A673 (cell line): ENCODE measurements around the gene MRPL52. TPM values are rescaled to one million over a fixed set of nuclear protein-coding genes. Genes with fewer than 3 reads are reported as not detected.
"Not testable (repeated sequence)": the region's sequence is repeated elsewhere in the genome, so short reads cannot be mapped to it uniquely, and the experiment has no call there.

Experiments used
- BruUV-seq: library from RNA; stranded (reverse); fragments of 400-500 nt; replicated peaks from 2 replicates; lab custom pipeline; 2021; lab: Mats Ljungman, UMichigan
- CTCF ChIA-PET: fragments of 300-600 bp; sonication (Branson Sonifier 250); formaldehyde crosslinking; loops from one replicate; lab custom pipeline; 2022; ENCODE audit warnings: antibody characterized with exemption; lab: Charles Lee
- POLR2A ChIA-PET: fragments of 300-600 bp; sonication (Branson Sonifier 250); formaldehyde crosslinking; loops from one replicate; lab custom pipeline; 2022; ENCODE audit warnings: antibody characterized with exemption; ENCODE audit not compliant: low non-redundant PET; lab: Charles Lee
- DNase-seq: peaks from one replicate; pipeline ENCODE4 v3.0.0-alpha.2; 2015; ENCODE audit warnings: low spot score
- H3K27ac ChIP-seq: fragments of 200-600 bp; sonication (generic); 2 replicates; pipeline ENCODE4 v1.5.1; 2016; ENCODE audit warnings: mixed run types, low read depth, mild to moderate bottlenecking, mixed read lengths, antibody characterized with exemption, low read length; ENCODE audit not compliant: poor library complexity, severe bottlenecking
- H3K27me3 ChIP-seq: fragments of 200-600 bp; sonication (generic); replicated peaks from 2 replicates; pipeline ENCODE4 v1.6.1; 2017; ENCODE audit warnings: mixed run types, low read depth, mild to moderate bottlenecking, mixed read lengths, antibody characterized with exemption, low read length; ENCODE audit not compliant: insufficient read depth, poor library complexity
- H3K36me3 ChIP-seq: fragments of 200-600 bp; sonication (generic); 2 replicates; pipeline ENCODE4 v1.6.1; 2016; ENCODE audit warnings: mixed run types, mild to moderate bottlenecking, mixed read lengths, antibody characterized with exemption, low read length; ENCODE audit not compliant: insufficient read depth, poor library complexity, severe bottlenecking
- H3K4me1 ChIP-seq: fragments of 200-600 bp; sonication (generic); 2 replicates; pipeline ENCODE4 v1.6.1; 2017; ENCODE audit warnings: mixed run types, mild to moderate bottlenecking, mixed read lengths, antibody characterized with exemption, low read length; ENCODE audit not compliant: insufficient read depth, poor library complexity, severe bottlenecking
- H3K4me3 ChIP-seq: fragments of 200-600 bp; sonication (generic); 2 replicates; pipeline ENCODE4 v1.5.1; 2016; ENCODE audit warnings: low read depth, mixed run types, mild to moderate bottlenecking, mixed read lengths, low read length; ENCODE audit not compliant: poor library complexity, severe bottlenecking
- H3K9me3 ChIP-seq: fragments of 200-600 bp; sonication (generic); 2 replicates; pipeline ENCODE4 v1.6.1; 2016; ENCODE audit warnings: mixed run types, low read depth, mild to moderate bottlenecking, mixed read lengths, antibody characterized with exemption, low read length; ENCODE audit not compliant: poor library complexity, severe bottlenecking
- CTCF ChIP-seq: fragments of 300-800, 200-600 bp; sonication (generic); conservative IDR thresholded peaks from 2 replicates; pipeline ENCODE4 v1.5.1; 2017; ENCODE audit warnings: low read depth, mild to moderate bottlenecking, antibody characterized with exemption, low read length, moderate library complexity, mixed read lengths
- EZH2 ChIP-seq: fragments of 200-600 bp; sonication (generic); IDR thresholded peaks from 2 replicates; pipeline ENCODE4 v1.6.1; 2017; ENCODE audit warnings: borderline replicate concordance, low read depth, mild to moderate bottlenecking, mixed read lengths, antibody characterized with exemption, low read length; ENCODE audit not compliant: poor library complexity, severe bottlenecking
- intact Hi-C: fragments of 100-400 bp; cut with micrococcal nuclease; formaldehyde crosslinking; loops from one replicate; pipeline ENCODE4 v1.10.0; 2022; ENCODE audit not compliant: unreplicated experiment
- total RNA-seq: library from RNA; stranded (reverse); gene quantifications from 2 replicates; pipeline ENCODE4 v1.2.3, GENCODE V29; 2021

The MRPL52 gene
- total RNA-seq, 1 experiment from 2014 or later: 187 TPM

GRCh38 chr14:22852940-22853767 is 23.5 kb downstream of the MRPL52 start:
- POLR2A ChIA-PET: no interaction called here
- intact Hi-C loops: loop anchor here (1.0 to 10.0 kb wide), 8 partner anchors 30 to 548 kb away; no protein-coding TSS in a partner anchor
- no peaks in the 10 kb centered on the region for H3K36me3 ChIP-seq
- peak overlapping the region; percentile 72 for H3K27ac ChIP-seq
- H3K4me3 ChIP-seq: peak overlapping the region; percentile 43
- CTCF ChIA-PET: interaction anchor here (0.7 to 4.3 kb wide), 6 partner anchors 15 to 469 kb away, joined by 3 to 38 read pairs (median 4); partner anchors contain the start of gene MRPL52
- H3K9me3 ChIP-seq: no peaks in the 10 kb centered on the region
- no TSS peak for BruUV-seq
- TF ChIP-seq EZH2: no peak
- TF ChIP-seq CTCF: peak; percentile 92
- H3K4me1 ChIP-seq: peaks cover 18% of the 10 kb centered on the region
- peak; percentile 93 for DNase-seq
- no peaks in the 10 kb centered on the region for H3K27me3 ChIP-seq

- POLR2A ChIA-PET, BruUV-seq, H3K4me1 ChIP-seq, H3K27ac ChIP-seq, H3K4me3 ChIP-seq, H3K9me3 ChIP-seq, H3K36me3 ChIP-seq, H3K27me3 ChIP-seq, DNase-seq: not testable (repeated sequence)
- intact Hi-C loops: loop anchor here (10.0 kb wide), 2 partner anchors 379 to 549 kb away; no protein-coding TSS in a partner anchor
- CTCF ChIA-PET: interaction anchor here (0.8 to 4.3 kb wide), 5 partner anchors 25 to 298 kb away, joined by 3 to 38 read pairs (median 4); partner anchors contain the start of gene MRPL52
These were observed 24.6 kb downstream of the MRPL52 start for GRCh38 chr14:22854296-22854695.

GRCh38 chr14:22854963-22855724 is 25.5 kb downstream of the MRPL52 start:
- POLR2A ChIA-PET: no interaction called here
- DNase-seq: no peak
- no peak for TF ChIP-seq EZH2
- no peak for TF ChIP-seq CTCF
- Histone ChIP-seq H3K9me3 (no peaks in the 10 kb centered on the region), H3K4me3 (no peak overlapping the region), H3K36me3 (no peaks in the 10 kb centered on the region), H3K4me1 (peaks cover 3% of the 10 kb centered on the region), H3K27ac (no peak overlapping the region), H3K27me3 (no peaks in the 10 kb centered on the region)
- no TSS peak for BruUV-seq
- intact Hi-C loops: loop anchor here (10.0 kb wide), 2 partner anchors 380 to 550 kb away; no protein-coding TSS in a partner anchor
- CTCF ChIA-PET: interaction anchor here (0.6 to 4.3 kb wide), 5 partner anchors 9 to 480 kb away, joined by 3 to 38 read pairs (median 4); no protein-coding TSS in a partner anchor
